Measurements from ENCODE around the gene ABLIM2. TPM values are rescaled to one million over a fixed set of nuclear protein-coding genes. Genes with fewer than 3 reads are reported as not detected.
A peak's percentile ranks its signal among the peaks of the same experiment; 100 is the strongest.

Gene ABLIM2
- total and polyA plus RNA-seq, 10 of the 15 experiments (the other 5 are each of a cell fraction or from before 2014, with no cell fraction given): 0.03 to 0.15 (median 0.05) TPM; not detected in 7

- TF ChIP-seq CEBPZ (IDR thresholded peaks at IDR 0.05; ENCODE audit: low read depth, low read length) (no peak), POLR2AphosphoS5 (IDR thresholded peaks at IDR 0.05; ENCODE audit: low read length) (no peak), TCF7 (IDR thresholded peaks at IDR 0.05; ENCODE audit: borderline replicate concordance) (no peak), ZNF592 (IDR thresholded peaks at IDR 0.05) (no peak), CBX3 (IDR thresholded peaks at IDR 0.05; ENCODE audit: borderline replicate concordance, low read depth) (no peak), PML (IDR thresholded peaks at IDR 0.05; ENCODE audit: low read length) (no peak), BCL3 (IDR thresholded peaks at IDR 0.05; ENCODE audit: borderline replicate concordance, insufficient read depth, low read depth, low read length, poor library complexity, severe bottlenecking) (no peak), ZNF274 (IDR thresholded peaks at IDR 0.05; ENCODE audit: insufficient read depth, insufficient read length) (no peak), SMAD5 (IDR thresholded peaks at IDR 0.05; ENCODE audit: low read depth) (no peak), EZH2 (IDR thresholded peaks at IDR 0.05; ENCODE audit: borderline replicate concordance, control insufficient read depth, low read depth, low read length) (no peak), EP300 (IDR thresholded peaks at IDR 0.05; ENCODE audit: borderline replicate concordance in 1 of 2, control insufficient read depth in 1 of 2, low read depth in 2 of 2, low read length in 2 of 2) (peak; percentile 35 to 51; a peak in 2 of 4 replicates), FOS (IDR thresholded peaks at IDR 0.05; ENCODE audit: borderline replicate concordance, extremely low read depth, insufficient read length) (no peak), SREBF1 (IDR thresholded peaks at IDR 0.05; ENCODE audit: low read length) (no peak), NKRF (conservative IDR thresholded peaks at IDR 0.05) (no peak), BACH1 (IDR thresholded peaks at IDR 0.05; ENCODE audit: borderline replicate concordance) (no peak), MXI1 (IDR thresholded peaks at IDR 0.05; ENCODE audit: low read depth, low read length) (no peak), RCOR1 (conservative IDR thresholded peaks at IDR 0.05; ENCODE audit: low read depth, low read length) (no peak), CREM (IDR thresholded peaks at IDR 0.05; ENCODE audit: low read depth) (no peak)
These were observed 34.4 kb upstream of the ABLIM2 start (continued) for GRCh38 chr4:8192748-8193738.
